H9 (cell line): ENCODE data around the gene POU2AF3. TPM values are rescaled to one million over a fixed set of nuclear protein-coding genes. Genes with fewer than 3 reads are reported as not detected.

ENCODE experiments used
- DNase-seq: peaks from one replicate; pipeline ENCODE4 v3.0.0-alpha.2; 2017
- H2AFZ ChIP-seq: one replicate; pipeline ENCODE4 v1.6.1; 2013; ENCODE audit warnings: mild to moderate bottlenecking, low read length, control low read depth, moderate library complexity
- H2AK5ac ChIP-seq: 2 replicates; pipeline ENCODE4 v1.6.1; 2013; ENCODE audit warnings: low read length, control low read depth, mixed read lengths; ENCODE audit not compliant: insufficient read length
- H2BK120ac ChIP-seq: one replicate; pipeline ENCODE4 v1.6.1; 2013; ENCODE audit warnings: low read depth, mild to moderate bottlenecking, low read length, control low read depth, inconsistent platforms; ENCODE audit not compliant: poor library complexity, severe bottlenecking
- H2BK12ac ChIP-seq: 2 replicates; pipeline ENCODE4 v1.6.1; 2013; ENCODE audit warnings: low read length, control low read depth, mixed read lengths, low read depth; ENCODE audit not compliant: insufficient read length
- H2BK15ac ChIP-seq: 2 replicates; pipeline ENCODE4 v1.6.1; 2013; ENCODE audit warnings: low read depth, low read length, control low read depth
- H2BK20ac ChIP-seq: one replicate; pipeline ENCODE4 v1.6.1; 2013; ENCODE audit warnings: low read depth, mild to moderate bottlenecking, low read length, control low read depth, inconsistent platforms; ENCODE audit not compliant: poor library complexity, severe bottlenecking
- H2BK5ac ChIP-seq: 2 replicates; pipeline ENCODE4 v1.6.1; 2013; ENCODE audit warnings: low read length, control low read depth, mixed read lengths; ENCODE audit not compliant: insufficient read length
- H3K14ac ChIP-seq: 2 replicates; pipeline ENCODE4 v1.6.1; 2013; ENCODE audit warnings: low read length, control low read depth; ENCODE audit not compliant: insufficient read depth
- H3K18ac ChIP-seq: 2 replicates; pipeline ENCODE4 v1.6.1; 2013; ENCODE audit warnings: low read depth, mild to moderate bottlenecking, mixed read lengths, low read length, control low read depth; ENCODE audit not compliant: insufficient read length
- H3K23ac ChIP-seq: 2 replicates; pipeline ENCODE4 v1.6.1; 2013; ENCODE audit warnings: low read length, control low read depth, mixed read lengths, low read depth; ENCODE audit not compliant: insufficient read length
- H3K23me2 ChIP-seq: 2 replicates; pipeline ENCODE4 v1.6.1; 2013; ENCODE audit warnings: low read depth, mild to moderate bottlenecking, mixed read lengths, low read length, control low read depth; ENCODE audit not compliant: insufficient read length, poor library complexity, severe bottlenecking
- H3K27ac ChIP-seq: 2 replicates; pipeline ENCODE4 v1.5.1; 2013; ENCODE audit warnings: low read length, control low read depth, mixed read lengths, low read depth; ENCODE audit not compliant: insufficient read length
- H3K27me3 ChIP-seq: 2 replicates; pipeline ENCODE4 v1.6.1; 2013; ENCODE audit warnings: low read length, control low read depth, inconsistent platforms; ENCODE audit not compliant: insufficient read depth
- H3K4ac ChIP-seq: 2 replicates; pipeline ENCODE4 v1.6.1; 2013; ENCODE audit warnings: low read depth, mild to moderate bottlenecking, control low read depth, inconsistent platforms, low read length, moderate library complexity
- H3K4me1 ChIP-seq: 2 replicates; pipeline ENCODE4 v1.6.1; 2013; ENCODE audit warnings: low read length, control low read depth, inconsistent platforms; ENCODE audit not compliant: insufficient read depth
- H3K4me2 ChIP-seq: 2 replicates; pipeline ENCODE4 v1.6.1; 2013; ENCODE audit warnings: low read length, control low read depth, mixed read lengths; ENCODE audit not compliant: insufficient read length, insufficient read depth
- H3K56ac ChIP-seq: 2 replicates; pipeline ENCODE4 v1.6.1; 2013; ENCODE audit warnings: low read depth, mild to moderate bottlenecking, mixed read lengths, low read length, control low read depth; ENCODE audit not compliant: insufficient read length
- H3K79me1 ChIP-seq: 2 replicates; pipeline ENCODE4 v1.6.1; 2013; ENCODE audit warnings: low read depth, mild to moderate bottlenecking, moderate library complexity, low read length, control low read depth, inconsistent platforms; ENCODE audit not compliant: insufficient read depth, poor library complexity, severe bottlenecking
- H3K79me2 ChIP-seq: 2 replicates; pipeline ENCODE4 v1.6.1; 2013; ENCODE audit warnings: low read length, control low read depth, inconsistent platforms; ENCODE audit not compliant: insufficient read depth
- H3K9ac ChIP-seq: 2 replicates; pipeline ENCODE4 v1.6.1; 2013; ENCODE audit warnings: low read length, control low read depth, mixed read lengths; ENCODE audit not compliant: insufficient read length; ENCODE audit errors: extremely low read depth
- H3K9me3 ChIP-seq: one replicate; pipeline ENCODE4 v1.6.1; 2013; ENCODE audit warnings: low read depth, low read length, inconsistent platforms; ENCODE audit not compliant: control insufficient read depth
- H3T11ph ChIP-seq: one replicate; pipeline ENCODE4 v1.6.1; 2013; ENCODE audit warnings: mild to moderate bottlenecking, low read length, control low read depth, inconsistent platforms
- H4K20me1 ChIP-seq: one replicate; pipeline ENCODE4 v1.6.1; 2013; ENCODE audit not compliant: control insufficient read depth, insufficient read length, insufficient read depth
- H4K5ac ChIP-seq: 2 replicates; pipeline ENCODE4 v1.6.1; 2013; ENCODE audit warnings: low read depth, mild to moderate bottlenecking, mixed read lengths, low read length, control low read depth; ENCODE audit not compliant: insufficient read length
- H4K8ac ChIP-seq: replicated peaks from 2 replicates; pipeline ENCODE4 v1.6.1; 2013; ENCODE audit warnings: low read length, control low read depth, mixed read lengths, low read depth; ENCODE audit not compliant: insufficient read length
- H4K91ac ChIP-seq: 2 replicates; pipeline ENCODE4 v1.6.1; 2013; ENCODE audit warnings: low read depth, mild to moderate bottlenecking, moderate library complexity, mixed read lengths, low read length, control low read depth; ENCODE audit not compliant: insufficient read length
- H3K27ac Mint-ChIP-seq, 3 experiments: 2 replicates in 2 of 3; 3 replicates in 1 of 3; pipeline ENCODE4 v1.8.0; 2020 to 2021; ENCODE audit warnings: mixed read lengths in 3 of 3, mild to moderate bottlenecking in 1 of 3, moderate library complexity in 1 of 3
- H3K27me3 Mint-ChIP-seq: 2 replicates; pipeline ENCODE4 v1.8.0; 2021; ENCODE audit warnings: low read depth, mild to moderate bottlenecking, moderate library complexity, mixed read lengths
- H3K36me3 Mint-ChIP-seq, 3 experiments: 2 replicates in 2 of 3; 3 replicates in 1 of 3; pipeline ENCODE4 v1.8.0; 2020 to 2021; ENCODE audit warnings: low read depth in 3 of 3, mixed read lengths in 3 of 3; ENCODE audit not compliant: insufficient read depth in 1 of 3
- H3K4me1 Mint-ChIP-seq, 2 experiments: 2 replicates each; pipeline ENCODE4 v1.8.0; 2020; ENCODE audit warnings: mixed read lengths in 2 of 2
- H3K4me3 Mint-ChIP-seq, 2 experiments: 2 replicates in 1 of 2; 3 replicates in 1 of 2; pipeline ENCODE4 v1.8.0; 2020 to 2021; ENCODE audit warnings: mild to moderate bottlenecking in 2 of 2, mixed read lengths in 2 of 2, moderate library complexity in 1 of 2
- H3K9me3 Mint-ChIP-seq, 2 experiments: 2 replicates in 1 of 2; 3 replicates in 1 of 2; pipeline ENCODE4 v1.8.0; 2020; ENCODE audit warnings: mild to moderate bottlenecking in 2 of 2, mixed read lengths in 2 of 2, moderate library complexity in 1 of 2
- CTCF ChIP-seq: fragments of 200-600 bp; sonication (generic); conservative IDR thresholded peaks from 3 replicates; pipeline ENCODE4 v1.8.0; 2021; ENCODE audit warnings: antibody characterized with exemption, mild to moderate bottlenecking
- WGBS: extraction: QIAGEN DNeasy Blood & Tissue Kit; methylation state at CpG from one replicate; pipeline ENCODE4 v1.1.7; 2013; ENCODE audit warnings: missing lambda C conversion rate, low lambda C conversion rate, mixed read lengths; ENCODE audit not compliant: insufficient read length; ENCODE audit errors: extremely low coverage; 5-methylcytosine and 5-hydroxymethylcytosine counted together
- total RNA-seq: library from RNA; stranded (reverse); gene quantifications from 2 replicates; pipeline ENCODE4 v1.2.1, GENCODE V29; 2021

Gene POU2AF3
- total RNA-seq, 1 experiment from 2014 or later: 0.52 TPM

- Histone ChIP-seq H3K14ac (no peak overlapping the region), H2BK15ac (no peak overlapping the region), H3K9ac (no peak overlapping the region), H3K18ac (no peak overlapping the region), H3K4ac (no peak overlapping the region), H2BK12ac (no peak overlapping the region), H4K20me1 (peaks cover 2% of the 10 kb centered on the region), H3K27ac (no peak overlapping the region), H3K4me2 (no peak overlapping the region), H2BK120ac (no peak overlapping the region), H3K23ac (no peak overlapping the region), H4K5ac (no peak overlapping the region), H3K9me3 (no peaks in the 10 kb centered on the region), H3T11ph (no peak overlapping the region), H3K4me1 (no peaks in the 10 kb centered on the region), H3K23me2 (no peaks in the 10 kb centered on the region), H3K56ac (no peak overlapping the region), H4K8ac (no peak overlapping the region), H3K27me3 (no peaks in the 10 kb centered on the region), H2AK5ac (no peak overlapping the region), H3K79me2 (no peaks in the 10 kb centered on the region), H4K91ac (no peak overlapping the region), H2BK20ac (no peak overlapping the region), H3K79me1 (no peaks in the 10 kb centered on the region), H2AFZ (no peak overlapping the region), H2BK5ac (no peak overlapping the region)
- H3K27me3 Mint-ChIP-seq: no peaks in the 10 kb centered on the region; the same call in none of the 2 replicates
- no peak for DNase-seq
- H3K36me3 Mint-ChIP-seq: no peaks in the 10 kb centered on the region
- no peak overlapping the region for H3K27ac Mint-ChIP-seq
- H3K4me1 Mint-ChIP-seq: peaks cover 4 to 6% of the 10 kb centered on the region in 2 experiments; a peak in 2 of 4 replicates
- no peak for TF ChIP-seq CTCF
- H3K4me3 Mint-ChIP-seq: no peak overlapping the region
- no peaks in the 10 kb centered on the region for H3K9me3 Mint-ChIP-seq
- WGBS: no CpG with 5 or more reads among the region's 2 CpGs
These were observed 32.0 kb downstream of the POU2AF3 start for GRCh38 chr11:111330234-111330893.
